ENCODE measurements around the gene SFXN5.

Gene SFXN5

GRCh38 chr2:73006969-73007710 lies 64.4 kb downstream of the SFXN5 start:
- DNase-seq = peak in 1 of 2 donors; percentile 19
- peaks cover 0 to 12% (median 0%) of the 10 kb centered on the region in 4 donors for H3K4me1 ChIP-seq
- H3K36me3 ChIP-seq = peaks cover 0 to 15% (median 9%) of the 10 kb centered on the region in 3 donors
- no peak for TF ChIP-seq CTCF (IDR thresholded peaks at IDR 0.05)
- intact Hi-C loops (cut with DNase I; ENCODE audit: low total_unique reads) = no loop called here
- H3K4me3 ChIP-seq = no peak overlapping the region
- H3K27me3 ChIP-seq = no peaks in the 10 kb centered on the region
- no peak overlapping the region for H3K27ac ChIP-seq
- no peaks in the 10 kb centered on the region for H3K9me3 ChIP-seq

GRCh38 chr2:73004889-73005596 lies 66.5 kb downstream of the SFXN5 start:
- H3K27ac ChIP-seq = peak overlapping the region in 1 of 2 donors; percentile 14
- TF ChIP-seq CTCF (IDR thresholded peaks at IDR 0.05) = no peak
- H3K4me1 ChIP-seq = peaks cover 0 to 12% (median 0%) of the 10 kb centered on the region in 4 donors
- peak in 1 of 2 donors; percentile 54 for DNase-seq
- no peak overlapping the region for H3K4me3 ChIP-seq
- H3K9me3 ChIP-seq = no peaks in the 10 kb centered on the region
- H3K36me3 ChIP-seq = peaks cover 0 to 20% (median 9%) of the 10 kb centered on the region in 3 donors
- intact Hi-C loops (cut with DNase I; ENCODE audit: low total_unique reads) = no loop called here
- H3K27me3 ChIP-seq = no peaks in the 10 kb centered on the region

GRCh38 chr2:73004466-73004865 lies 67.0 kb downstream of the SFXN5 start:
- Histone ChIP-seq H3K36me3 (peaks cover 0 to 20% (median 9%) of the 10 kb centered on the region in 3 donors), H3K4me3 (no peak overlapping the region), H3K9me3 (no peaks in the 10 kb centered on the region), H3K27me3 (no peaks in the 10 kb centered on the region), H3K4me1 (peaks cover 0 to 12% (median 0%) of the 10 kb centered on the region in 4 donors), H3K27ac (no peak overlapping the region)
- intact Hi-C loops (cut with DNase I; ENCODE audit: low total_unique reads) = no loop called here
- TF ChIP-seq CTCF (IDR thresholded peaks at IDR 0.05) = no peak
- peak in 1 of 2 donors; percentile 38 for DNase-seq

- no peak overlapping the region for H3K4me3 ChIP-seq
- H3K36me3 ChIP-seq = peaks cover 0 to 15% (median 0%) of the 10 kb centered on the region in 3 donors
- H3K27me3 ChIP-seq = no peaks in the 10 kb centered on the region
- peaks cover 0 to 12% (median 0%) of the 10 kb centered on the region in 4 donors for H3K4me1 ChIP-seq
- no peak for TF ChIP-seq CTCF (IDR thresholded peaks at IDR 0.05)
- H3K9me3 ChIP-seq = no peaks in the 10 kb centered on the region
- intact Hi-C loops (cut with DNase I; ENCODE audit: low total_unique reads) = no loop called here
- no peak for DNase-seq
- H3K27ac ChIP-seq = no peak overlapping the region
Measured at GRCh38 chr2:73003027-73003426, 68.5 kb downstream of the SFXN5 start.

GRCh38 chr2:73000808-73001570 lies 70.5 kb downstream of the SFXN5 start:
- peak in 1 of 2 donors; percentile 33 for DNase-seq
- no peaks in the 10 kb centered on the region for H3K27me3 ChIP-seq
- H3K27ac ChIP-seq = no peak overlapping the region
- TF ChIP-seq CTCF (IDR thresholded peaks at IDR 0.05) = no peak
- no peak overlapping the region for H3K4me3 ChIP-seq
- intact Hi-C loops (cut with DNase I; ENCODE audit: low total_unique reads) = no loop called here
- H3K36me3 ChIP-seq = peaks cover 0 to 17% (median 0%) of the 10 kb centered on the region in 3 donors
- H3K4me1 ChIP-seq = peaks cover 0 to 10% (median 0%) of the 10 kb centered on the region in 4 donors
- H3K9me3 ChIP-seq = no peaks in the 10 kb centered on the region
